ENCODE measurements around the gene CCT6A.
A peak's percentile ranks its signal among the peaks of the same experiment; 100 is the strongest.
"Not testable (repeated sequence)": the region's sequence is repeated elsewhere in the genome, so short reads cannot be mapped to it uniquely, and the experiment has no call there.

Gene CCT6A

GRCh38 chr7:56053993-56054392 lies 2.4 kb downstream of the CCT6A start:
- DNase-seq, result no peak

GRCh38 chr7:56062382-56062781 lies 10.8 kb downstream of the CCT6A start:
- no peak for DNase-seq

- DNase-seq, result no peak
These were observed 11.9 kb downstream of the CCT6A start for GRCh38 chr7:56063500-56063881.

- DNase-seq, result peak; percentile 74
These were observed 12.5 kb downstream of the CCT6A start, which contains the start of gene SUMF2 for GRCh38 chr7:56063882-56064625. SUMF2 (plus strand) TSS chr7:56064286; CDS start chr7:56064312, 26 bp downstream.

- not testable (repeated sequence) for DNase-seq
These were observed 14.8 kb downstream of the CCT6A start for GRCh38 chr7:56066376-56066775.

- no peak for DNase-seq
These were observed 22.8 kb downstream of the CCT6A start for GRCh38 chr7:56074371-56074791.

- no peak for DNase-seq
These were observed 26.1 kb downstream of the CCT6A start for GRCh38 chr7:56077681-56078080.

GRCh38 chr7:56078196-56078595 lies 26.6 kb downstream of the CCT6A start:
- no peak for DNase-seq

GRCh38 chr7:56079450-56080185 lies 28.1 kb downstream of the CCT6A start:
- no peak for DNase-seq

GRCh38 chr7:56080726-56081435 lies 29.3 kb downstream of the CCT6A start:
- DNase-seq, result not testable (repeated sequence)

- DNase-seq, result no peak
These were observed 30.2 kb downstream of the CCT6A start for GRCh38 chr7:56081626-56082340.

GRCh38 chr7:56083150-56083785 lies 31.7 kb downstream of the CCT6A start:
- peak; percentile 88 for DNase-seq

GRCh38 chr7:56086761-56087160 lies 35.2 kb downstream of the CCT6A start:
- DNase-seq, result no peak

GRCh38 chr7:56087445-56087844 lies 35.9 kb downstream of the CCT6A start:
- no peak for DNase-seq

GRCh38 chr7:56091591-56091990 lies 40.0 kb downstream of the CCT6A start:
- DNase-seq, result no peak

- not testable (repeated sequence) for DNase-seq
These were observed 40.8 kb downstream of the CCT6A start for GRCh38 chr7:56092388-56092787.

GRCh38 chr7:56092789-56093531 lies 41.4 kb downstream of the CCT6A start, which contains the start of gene PHKG1:
PHKG1 (minus strand) TSS chr7:56092952; CDS start chr7:56088941, 4,011 bp downstream.
- no peak for DNase-seq

GRCh38 chr7:56097700-56098099 lies 46.1 kb downstream of the CCT6A start:
- no peak for DNase-seq

GRCh38 chr7:56098187-56099008 lies 46.8 kb downstream of the CCT6A start:
- DNase-seq, result not testable (repeated sequence)

GRCh38 chr7:56099653-56100052 lies 48.1 kb downstream of the CCT6A start:
- no peak for DNase-seq

- not testable (repeated sequence) for DNase-seq
These were observed 52.6 kb downstream of the CCT6A start for GRCh38 chr7:56104138-56104537.

Data from NCI-H2171 (cell line).